Muscle of back (tissue), 11 donors: ENCODE measurements around the gene SMG6. TPM values are rescaled to one million over a fixed set of nuclear protein-coding genes. Genes with fewer than 3 reads are reported as not detected.
"Not testable (repeated sequence)": the region's sequence is repeated elsewhere in the genome, so short reads cannot be mapped to it uniquely, and the experiment has no call there.

Experiments used
- DNase-seq, 3 donors: peaks; one replicate each; pipeline versions ENCODE4 v3.0.0 to v3.0.0-alpha.2; 2013
- polyA plus RNA-seq, 10 donors: library from polyadenylated mRNA; unstranded; fragments of 120-200 nt; gene quantifications; one replicate each; pipeline ENCODE4 v1.2.1, GENCODE V29; 2013; ENCODE audit not compliant: insufficient read length in 10 of 10

The SMG6 gene
- polyA plus RNA-seq, 10 donors, result 12.5 to 20.1 (median 16.8) TPM

GRCh38 chr17:2151358-2152033 lies 152.1 kb downstream of the SMG6 start:
- DNase-seq, result no peak

GRCh38 chr17:2150806-2151205 lies 152.8 kb downstream of the SMG6 start:
- DNase-seq, result no peak

GRCh38 chr17:2149934-2150333 lies 153.7 kb downstream of the SMG6 start:
- no peak for DNase-seq

GRCh38 chr17:2146132-2146871 lies 157.3 kb downstream of the SMG6 start:
- DNase-seq, result no peak

- no peak for DNase-seq
Observed at GRCh38 chr17:2144701-2145100, 158.9 kb downstream of the SMG6 start.

- DNase-seq, result no peak
Observed at GRCh38 chr17:2143332-2143731, 160.3 kb downstream of the SMG6 start.

GRCh38 chr17:2142682-2143081 lies 160.9 kb downstream of the SMG6 start:
- not testable (repeated sequence) for DNase-seq

- no peak for DNase-seq
Observed at GRCh38 chr17:2140683-2141082, 162.9 kb downstream of the SMG6 start.

- no peak for DNase-seq
Observed at GRCh38 chr17:2138761-2139160, 164.8 kb downstream of the SMG6 start.

GRCh38 chr17:2138318-2138717 lies 165.3 kb downstream of the SMG6 start:
- DNase-seq, result no peak

- DNase-seq, result peak in 1 of 3 donors; percentile 68
Observed at GRCh38 chr17:2137342-2138098, 166.1 kb downstream of the SMG6 start.

GRCh38 chr17:2136241-2136640 lies 167.3 kb downstream of the SMG6 start:
- DNase-seq, result peak in 1 of 3 donors; percentile 61

GRCh38 chr17:2128011-2128410 lies 175.6 kb downstream of the SMG6 start:
- DNase-seq, result no peak

GRCh38 chr17:2125013-2125535 lies 178.5 kb downstream of the SMG6 start:
- no peak for DNase-seq

GRCh38 chr17:2124391-2124790 lies 179.2 kb downstream of the SMG6 start:
- DNase-seq, result no peak

- DNase-seq, result peak in 1 of 3 donors; percentile 68
Observed at GRCh38 chr17:2123375-2124251, 180.0 kb downstream of the SMG6 start.

GRCh38 chr17:2122641-2123302 lies 180.8 kb downstream of the SMG6 start:
- peak in 1 of 3 donors; percentile 68 for DNase-seq

- peak in 1 of 3 donors; percentile 24 for DNase-seq
Observed at GRCh38 chr17:2120586-2121335, 182.8 kb downstream of the SMG6 start.

- no peak for DNase-seq
Observed at GRCh38 chr17:2113279-2113622, 190.3 kb downstream of the SMG6 start.

- DNase-seq, result peak in 2 of 3 donors; percentile 67 to 91
Observed at GRCh38 chr17:2111691-2112090, 191.9 kb downstream of the SMG6 start.
